C4-2B (cell line): ENCODE measurements around the gene MYH10.

Experiments used
- H3K27ac ChIP-seq: fragments of 450-650 bp; 2 replicates; pipeline ENCODE4 v1.5.1; 2017
- ZFX ChIP-seq: fragments of 450-650 bp; IDR thresholded peaks from 2 replicates; pipeline ENCODE4 v1.6.1; 2017
- TF ChIP-seq, protein P1 (sequence below): fragments of 450-650 bp; conservative IDR thresholded peaks from 2 replicates; pipeline ENCODE4 v1.5.1; 2017; ENCODE audit warnings: mild to moderate bottlenecking

The MYH10 gene

DNA sequence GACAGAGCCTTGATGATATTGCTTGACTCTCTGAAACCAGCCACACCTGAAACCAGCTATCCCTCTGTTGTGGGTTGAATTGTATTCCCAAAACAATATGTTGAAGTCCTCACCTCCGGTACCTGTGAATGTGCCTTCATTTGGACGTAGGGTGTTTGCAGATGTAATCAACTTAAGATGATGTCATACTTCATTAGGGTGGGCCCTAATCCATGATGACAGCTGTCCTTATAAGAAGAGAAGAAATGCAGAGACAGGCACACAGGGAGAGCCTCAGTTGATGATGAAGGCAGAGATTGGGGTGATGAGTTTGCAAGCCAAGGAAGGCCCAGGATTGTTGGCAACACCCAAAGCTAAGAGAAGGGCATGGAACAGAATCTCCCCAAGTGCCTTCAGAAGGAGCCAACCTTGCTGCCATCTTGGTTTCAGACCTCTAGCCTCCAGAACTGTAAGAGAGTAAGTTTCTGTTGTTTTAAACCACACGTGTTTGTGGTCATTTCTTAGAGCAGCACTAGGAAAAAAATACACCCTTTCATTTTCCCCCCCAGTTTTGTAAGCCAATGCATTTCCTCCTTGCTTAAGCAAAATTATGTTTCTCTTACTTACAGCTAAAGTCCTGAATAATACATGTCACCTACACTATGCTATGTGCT, 29.4 kb upstream of the MYH10 start:
- no peak for TF ChIP-seq ZFX
- TF ChIP-seq, protein P1, sequence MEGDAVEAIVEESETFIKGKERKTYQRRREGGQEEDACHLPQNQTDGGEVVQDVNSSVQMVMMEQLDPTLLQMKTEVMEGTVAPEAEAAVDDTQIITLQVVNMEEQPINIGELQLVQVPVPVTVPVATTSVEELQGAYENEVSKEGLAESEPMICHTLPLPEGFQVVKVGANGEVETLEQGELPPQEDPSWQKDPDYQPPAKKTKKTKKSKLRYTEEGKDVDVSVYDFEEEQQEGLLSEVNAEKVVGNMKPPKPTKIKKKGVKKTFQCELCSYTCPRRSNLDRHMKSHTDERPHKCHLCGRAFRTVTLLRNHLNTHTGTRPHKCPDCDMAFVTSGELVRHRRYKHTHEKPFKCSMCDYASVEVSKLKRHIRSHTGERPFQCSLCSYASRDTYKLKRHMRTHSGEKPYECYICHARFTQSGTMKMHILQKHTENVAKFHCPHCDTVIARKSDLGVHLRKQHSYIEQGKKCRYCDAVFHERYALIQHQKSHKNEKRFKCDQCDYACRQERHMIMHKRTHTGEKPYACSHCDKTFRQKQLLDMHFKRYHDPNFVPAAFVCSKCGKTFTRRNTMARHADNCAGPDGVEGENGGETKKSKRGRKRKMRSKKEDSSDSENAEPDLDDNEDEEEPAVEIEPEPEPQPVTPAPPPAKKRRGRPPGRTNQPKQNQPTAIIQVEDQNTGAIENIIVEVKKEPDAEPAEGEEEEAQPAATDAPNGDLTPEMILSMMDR: no peak
- H3K27ac ChIP-seq: no peak overlapping the region

DNA sequence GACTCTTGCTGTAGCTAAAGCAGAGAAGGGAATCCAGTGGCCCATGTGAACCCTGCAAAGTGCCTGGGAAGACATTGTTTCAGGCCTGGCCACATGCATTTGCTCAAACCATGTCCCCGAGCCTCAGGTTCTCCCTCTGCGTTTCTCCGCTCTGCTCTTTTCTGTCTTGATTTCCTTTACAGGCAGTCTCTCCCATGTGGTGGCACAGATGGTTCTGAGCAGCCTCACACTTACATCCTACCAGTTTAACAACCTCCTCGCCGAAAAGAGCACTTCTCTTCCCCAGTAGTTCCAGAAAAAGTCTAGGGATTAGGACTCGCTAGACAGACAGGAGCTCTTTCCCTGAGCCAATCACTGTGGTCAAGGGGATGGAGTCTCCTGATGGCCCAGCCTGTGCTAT, 28.3 kb upstream of the MYH10 start:
- TF ChIP-seq, protein P1: no peak
- no peak for TF ChIP-seq ZFX
- no peak overlapping the region for H3K27ac ChIP-seq

DNA sequence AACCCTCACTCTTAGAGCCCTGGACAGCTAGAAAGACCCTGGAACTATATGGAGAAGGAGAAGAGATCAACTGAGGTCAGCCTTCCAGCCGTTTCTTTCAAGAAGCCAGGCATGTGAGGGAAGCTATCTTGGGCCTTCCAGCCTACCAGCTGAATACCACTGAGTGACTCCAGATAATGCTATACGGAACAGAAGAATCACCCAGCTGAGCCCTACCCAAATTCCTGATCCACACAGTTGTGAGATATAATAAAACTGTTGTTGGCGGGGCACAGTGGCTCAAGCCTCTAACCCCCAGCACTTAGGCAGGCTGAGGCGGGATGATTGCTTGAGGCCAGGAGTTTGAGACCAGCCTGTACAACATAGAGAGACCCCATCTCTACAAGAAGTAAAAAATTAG, 26.2 kb upstream of the MYH10 start:
- no peak overlapping the region for H3K27ac ChIP-seq
- TF ChIP-seq ZFX: no peak
- TF ChIP-seq, protein P1: no peak

DNA sequence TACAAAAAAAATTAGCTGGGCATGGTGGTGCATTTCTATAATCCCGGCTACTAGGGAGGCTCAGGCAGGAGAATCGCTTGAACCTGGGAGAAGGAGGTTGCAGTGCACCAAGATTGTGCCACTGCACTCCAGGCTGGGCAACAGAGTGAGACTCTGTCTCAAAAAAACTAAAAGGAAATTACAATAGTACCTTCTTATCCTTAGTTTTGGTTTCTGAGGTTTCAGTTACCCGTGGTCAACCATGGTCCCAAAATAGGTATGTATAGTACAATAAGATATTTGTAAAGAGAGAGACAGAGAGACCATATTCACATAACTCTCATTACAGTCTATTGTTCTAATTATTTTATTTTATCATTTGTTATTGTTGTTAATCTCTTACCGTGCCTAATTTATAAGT, 24.3 kb upstream of the MYH10 start:
- TF ChIP-seq, protein P1: no peak
- TF ChIP-seq ZFX: no peak
- H3K27ac ChIP-seq: no peak overlapping the region

DNA sequence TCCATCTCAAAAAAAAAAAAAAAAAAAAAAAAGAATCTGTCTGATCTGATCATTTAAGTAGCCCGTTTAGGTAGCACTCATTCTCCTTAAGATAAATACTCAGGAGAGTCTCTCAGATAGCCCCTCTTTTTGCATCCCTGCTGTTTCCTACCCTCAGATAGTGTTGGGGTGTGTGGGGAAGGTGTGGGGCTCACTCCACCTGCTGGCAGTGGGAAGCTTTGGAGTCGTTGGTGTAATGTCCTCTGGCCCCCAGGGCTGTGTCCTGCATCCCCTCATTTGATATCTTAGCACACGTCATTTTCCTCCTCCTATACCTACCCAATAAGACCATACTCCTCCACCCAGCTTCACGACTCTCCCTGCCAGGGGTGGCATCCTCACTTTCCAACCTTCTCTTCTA, 20.5 kb upstream of the MYH10 start:
- no peak for TF ChIP-seq ZFX
- TF ChIP-seq, protein P1: no peak
- H3K27ac ChIP-seq: no peak overlapping the region

DNA sequence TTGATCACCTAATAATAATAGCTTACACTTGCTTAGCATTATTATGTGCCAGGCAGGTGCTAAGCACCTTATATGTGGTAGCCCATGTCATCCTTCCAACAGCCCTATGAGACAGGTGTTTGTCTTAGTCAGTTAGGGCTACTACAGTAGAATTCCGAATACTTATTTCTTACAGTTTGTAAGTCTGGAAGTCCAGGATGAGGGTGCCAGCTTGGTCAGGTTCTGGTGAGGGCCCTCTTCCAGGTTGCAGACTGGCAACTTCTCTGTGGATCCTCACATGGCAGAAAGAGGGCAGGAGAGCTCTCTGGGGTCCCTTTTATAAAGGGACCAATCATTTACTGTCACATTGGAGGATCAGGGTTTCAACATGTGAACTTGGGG, 19.6 kb upstream of the MYH10 start:
- TF ChIP-seq, protein P1: no peak
- TF ChIP-seq ZFX: no peak
- H3K27ac ChIP-seq: no peak overlapping the region

DNA sequence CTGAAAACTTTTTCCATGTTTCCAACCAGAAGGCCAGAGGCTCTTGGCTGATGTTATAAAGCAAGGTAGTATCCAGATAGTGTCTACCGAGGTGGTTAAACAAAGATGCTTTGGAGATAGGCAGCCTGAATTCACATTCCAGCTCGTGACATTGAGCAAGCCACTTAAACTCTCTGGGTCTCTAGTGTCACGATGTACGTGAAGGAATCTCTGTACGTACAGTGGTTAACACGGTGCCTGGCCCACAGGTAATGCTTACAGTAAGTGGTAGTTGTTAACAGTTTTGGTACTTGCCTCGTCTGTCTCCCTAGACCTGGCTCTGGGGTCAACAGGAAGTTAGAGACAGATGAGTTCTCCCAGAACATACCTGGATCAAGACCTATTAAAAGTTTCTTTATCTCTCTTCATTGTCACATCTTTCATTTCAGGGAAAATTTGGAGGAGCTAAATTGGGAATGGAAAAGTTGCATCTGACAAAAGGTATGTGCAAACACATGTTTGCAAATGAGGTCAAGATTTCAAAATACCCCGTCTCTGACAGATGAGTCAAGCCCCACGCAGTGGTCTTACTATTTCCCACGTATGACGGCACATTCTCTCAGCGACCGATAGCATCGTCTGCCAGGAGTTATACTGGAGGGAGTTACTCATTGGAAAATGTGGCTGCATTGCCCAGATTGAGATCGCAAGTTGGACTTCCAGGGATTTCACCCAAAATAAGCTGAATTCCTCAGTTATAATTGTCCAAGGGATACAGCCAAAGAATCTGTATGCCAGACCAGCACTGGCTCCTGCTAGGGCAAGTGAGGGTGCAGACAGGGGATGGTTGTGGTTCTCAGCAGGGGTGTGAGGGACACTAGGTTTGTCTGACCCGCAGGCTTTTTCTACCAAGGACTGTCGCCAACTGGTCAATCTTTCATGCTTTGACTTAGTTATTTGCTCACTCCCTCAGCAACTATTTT, 18.9 kb upstream of the MYH10 start:
- H3K27ac ChIP-seq: no peak overlapping the region
- no peak for TF ChIP-seq ZFX
- TF ChIP-seq, protein P1: no peak
